ENCODE data around the gene IL17RD. TPM values are rescaled to one million over a fixed set of nuclear protein-coding genes. Genes with fewer than 3 reads are reported as not detected.

Gene IL17RD
- total and polyA plus RNA-seq, 9 of the 15 experiments (the other 6 are each of a cell fraction or from before 2014, with no cell fraction given): under 0.01 to 0.09 (median 0.04) TPM; not detected in 4

DNA sequence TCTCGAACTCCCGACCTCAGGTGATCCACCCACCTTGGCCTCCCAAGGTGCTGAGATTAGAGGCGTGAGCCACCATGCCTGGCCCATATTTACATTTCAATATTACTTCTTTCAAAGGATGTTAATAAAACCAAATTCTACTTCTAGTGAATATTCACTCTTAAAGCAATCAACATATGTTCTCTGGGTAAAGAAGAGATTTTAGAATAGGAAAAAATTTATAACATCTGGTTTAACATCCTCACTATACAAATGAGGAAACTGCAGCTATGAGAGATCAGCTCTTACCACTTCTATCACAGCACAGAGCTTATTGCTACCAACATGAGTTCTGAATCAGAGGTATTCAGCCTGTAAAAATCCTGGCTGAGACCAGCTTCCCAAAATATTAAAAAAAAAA is 48.7 kb downstream of the IL17RD start:
- no peak for FAIRE-seq
- ChIA-PET POLR2A (no interaction called here), CTCF (ENCODE audit: low intra/inter-chr PET ratio) (no interaction called here)
- TF ChIP-seq ZNF384 (IDR thresholded peaks at IDR 0.05; ENCODE audit: low read depth, low read length) (no peak), KLF10 (CRISPR knock-in tag; IDR thresholded peaks at IDR 0.05) (no peak), BCL6 (CRISPR knock-in tag; IDR thresholded peaks at IDR 0.05) (no peak), ZNF77 (CRISPR knock-in tag; IDR thresholded peaks at IDR 0.05) (no peak), FOXA3 (CRISPR knock-in tag; conservative IDR thresholded peaks at IDR 0.05 in 1 of 2, IDR thresholded peaks at IDR 0.05 in 1 of 2) (no peak), CREM (IDR thresholded peaks at IDR 0.05; ENCODE audit: low read depth) (no peak), NBN (IDR thresholded peaks at IDR 0.05; ENCODE audit: low read depth) (no peak), GMEB1 (CRISPR knock-in tag; IDR thresholded peaks at IDR 0.05) (no peak), ZNF146 (CRISPR knock-in tag; IDR thresholded peaks at IDR 0.05; ENCODE audit: unreplicated experiment) (no peak), CBFA2T2 (conservative IDR thresholded peaks at IDR 0.05) (no peak), GABPA (tag; conservative IDR thresholded peaks at IDR 0.05; ENCODE audit: low read depth) (no peak), PHF8 (IDR thresholded peaks at IDR 0.05; ENCODE audit: borderline replicate concordance, low read length) (no peak)
- TF ChIP-seq, protein P1, sequence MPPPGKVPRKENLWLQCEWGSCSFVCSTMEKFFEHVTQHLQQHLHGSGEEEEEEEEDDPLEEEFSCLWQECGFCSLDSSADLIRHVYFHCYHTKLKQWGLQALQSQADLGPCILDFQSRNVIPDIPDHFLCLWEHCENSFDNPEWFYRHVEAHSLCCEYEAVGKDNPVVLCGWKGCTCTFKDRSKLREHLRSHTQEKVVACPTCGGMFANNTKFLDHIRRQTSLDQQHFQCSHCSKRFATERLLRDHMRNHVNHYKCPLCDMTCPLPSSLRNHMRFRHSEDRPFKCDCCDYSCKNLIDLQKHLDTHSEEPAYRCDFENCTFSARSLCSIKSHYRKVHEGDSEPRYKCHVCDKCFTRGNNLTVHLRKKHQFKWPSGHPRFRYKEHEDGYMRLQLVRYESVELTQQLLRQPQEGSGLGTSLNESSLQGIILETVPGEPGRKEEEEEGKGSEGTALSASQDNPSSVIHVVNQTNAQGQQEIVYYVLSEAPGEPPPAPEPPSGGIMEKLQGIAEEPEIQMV (tag; conservative IDR thresholded peaks at IDR 0.05; ENCODE audit: low read depth): no peak
- TF ChIP-seq, protein P2, sequence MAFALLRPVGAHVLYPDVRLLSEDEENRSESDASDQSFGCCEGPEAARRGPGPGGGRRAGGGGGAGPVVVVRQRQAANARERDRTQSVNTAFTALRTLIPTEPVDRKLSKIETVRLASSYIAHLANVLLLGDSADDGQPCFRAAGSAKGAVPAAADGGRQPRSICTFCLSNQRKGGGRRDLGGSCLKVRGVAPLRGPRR (CRISPR knock-in tag; IDR thresholded peaks at IDR 0.05): no peak
- TF ChIP-seq, protein P3, sequence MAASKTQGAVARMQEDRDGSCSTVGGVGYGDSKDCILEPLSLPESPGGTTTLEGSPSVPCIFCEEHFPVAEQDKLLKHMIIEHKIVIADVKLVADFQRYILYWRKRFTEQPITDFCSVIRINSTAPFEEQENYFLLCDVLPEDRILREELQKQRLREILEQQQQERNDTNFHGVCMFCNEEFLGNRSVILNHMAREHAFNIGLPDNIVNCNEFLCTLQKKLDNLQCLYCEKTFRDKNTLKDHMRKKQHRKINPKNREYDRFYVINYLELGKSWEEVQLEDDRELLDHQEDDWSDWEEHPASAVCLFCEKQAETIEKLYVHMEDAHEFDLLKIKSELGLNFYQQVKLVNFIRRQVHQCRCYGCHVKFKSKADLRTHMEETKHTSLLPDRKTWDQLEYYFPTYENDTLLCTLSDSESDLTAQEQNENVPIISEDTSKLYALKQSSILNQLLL (CRISPR knock-in tag; IDR thresholded peaks at IDR 0.05; ENCODE audit: borderline replicate concordance): no peak
- Histone ChIP-seq H3K36me3 (ENCODE audit: control insufficient read depth, insufficient read depth, low read length) (no peaks in the 10 kb centered on the region), H3K4me1 (replicated peaks in 1 of 2; ENCODE audit: control insufficient read depth in 2 of 2, insufficient read depth in 2 of 2, low read length in 2 of 2) (no peaks in the 10 kb centered on the region), H3K4me3 (no peak overlapping the region), H4K20me1 (replicated peaks; ENCODE audit: control insufficient read depth, insufficient read depth, low read length) (no peaks in the 10 kb centered on the region), H3K79me2 (ENCODE audit: control insufficient read depth, insufficient read depth, low read length) (no peaks in the 10 kb centered on the region), H3K9me1 (ENCODE audit: control insufficient read depth, insufficient read depth, low read length) (no peaks in the 10 kb centered on the region), H3K27ac (ENCODE audit: extremely low read depth, low read depth, low read length) (no peak overlapping the region), H3K4me2 (ENCODE audit: insufficient read depth, low read length) (no peak overlapping the region), H3K27me3 (ENCODE audit: control insufficient read depth in 2 of 2, insufficient read depth in 2 of 2, low read length in 2 of 2) (peaks cover 4 to 17% of the 10 kb centered on the region in 2 experiments; a peak in 4 of 5 replicates), H2AFZ (ENCODE audit: low read depth, low read length) (no peak overlapping the region), H3K9me3 (replicated peaks; ENCODE audit: control insufficient read depth, insufficient read depth, low read depth, low read length) (no peaks in the 10 kb centered on the region), H3K9ac (ENCODE audit: insufficient read depth in 1 of 2, low read depth in 2 of 2, low read length in 2 of 2) (no peak overlapping the region)
- DNase-seq (ENCODE audit: extremely low read depth in 1 of 4, low spot score in 3 of 4): no peak
- intact Hi-C loops (cut with micrococcal nuclease): no loop called here
- in situ Hi-C loops (cut with MboI): no loop called here
- no TSS peak for BruUV-seq (replicated peaks)
- 0% methylated on average over 1 of the region's 3 CpGs for WGBS (ENCODE audit: insufficient coverage, low coverage, missing lambda C conversion rate)
- ATAC-seq: no peak

Measured in K562 (cell line).